ENCODE measurements around the gene ZNF474.

ZNF474 gene

DNA sequence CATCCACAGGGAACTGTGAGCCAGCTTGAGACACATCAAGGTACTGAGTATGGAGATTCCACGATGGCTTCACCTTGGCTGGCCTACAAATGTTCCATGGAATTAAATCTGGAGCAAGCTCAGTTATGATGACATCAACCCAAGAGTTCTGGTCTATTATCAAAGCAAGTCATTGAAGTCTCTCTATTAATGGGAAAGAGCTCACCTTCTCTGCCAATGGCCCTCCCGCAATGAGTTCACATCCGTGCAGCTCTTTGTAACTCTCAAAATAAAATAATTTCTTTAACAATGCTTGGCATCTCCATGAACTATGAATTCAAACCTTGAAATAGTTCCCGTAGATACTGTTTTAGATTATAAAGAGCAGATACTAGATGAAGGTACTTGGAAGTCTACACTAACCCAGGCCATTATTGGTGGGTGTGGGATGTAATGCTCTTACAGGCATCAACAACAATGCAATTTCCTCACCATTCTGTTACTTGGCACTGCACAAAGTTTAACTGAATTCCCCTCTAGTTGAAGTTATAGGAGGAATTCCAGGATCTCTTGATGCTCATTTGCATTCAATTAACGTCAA, 55.4 kb downstream of the ZNF474 start:
- H3K4me3 ChIP-seq (ENCODE audit: low read depth, low read length): no peak overlapping the region
- TF ChIP-seq, protein P1, sequence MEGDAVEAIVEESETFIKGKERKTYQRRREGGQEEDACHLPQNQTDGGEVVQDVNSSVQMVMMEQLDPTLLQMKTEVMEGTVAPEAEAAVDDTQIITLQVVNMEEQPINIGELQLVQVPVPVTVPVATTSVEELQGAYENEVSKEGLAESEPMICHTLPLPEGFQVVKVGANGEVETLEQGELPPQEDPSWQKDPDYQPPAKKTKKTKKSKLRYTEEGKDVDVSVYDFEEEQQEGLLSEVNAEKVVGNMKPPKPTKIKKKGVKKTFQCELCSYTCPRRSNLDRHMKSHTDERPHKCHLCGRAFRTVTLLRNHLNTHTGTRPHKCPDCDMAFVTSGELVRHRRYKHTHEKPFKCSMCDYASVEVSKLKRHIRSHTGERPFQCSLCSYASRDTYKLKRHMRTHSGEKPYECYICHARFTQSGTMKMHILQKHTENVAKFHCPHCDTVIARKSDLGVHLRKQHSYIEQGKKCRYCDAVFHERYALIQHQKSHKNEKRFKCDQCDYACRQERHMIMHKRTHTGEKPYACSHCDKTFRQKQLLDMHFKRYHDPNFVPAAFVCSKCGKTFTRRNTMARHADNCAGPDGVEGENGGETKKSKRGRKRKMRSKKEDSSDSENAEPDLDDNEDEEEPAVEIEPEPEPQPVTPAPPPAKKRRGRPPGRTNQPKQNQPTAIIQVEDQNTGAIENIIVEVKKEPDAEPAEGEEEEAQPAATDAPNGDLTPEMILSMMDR (IDR thresholded peaks at IDR 0.05; ENCODE audit: borderline replicate concordance, insufficient read depth, low read depth, low read length): no peak

DNA sequence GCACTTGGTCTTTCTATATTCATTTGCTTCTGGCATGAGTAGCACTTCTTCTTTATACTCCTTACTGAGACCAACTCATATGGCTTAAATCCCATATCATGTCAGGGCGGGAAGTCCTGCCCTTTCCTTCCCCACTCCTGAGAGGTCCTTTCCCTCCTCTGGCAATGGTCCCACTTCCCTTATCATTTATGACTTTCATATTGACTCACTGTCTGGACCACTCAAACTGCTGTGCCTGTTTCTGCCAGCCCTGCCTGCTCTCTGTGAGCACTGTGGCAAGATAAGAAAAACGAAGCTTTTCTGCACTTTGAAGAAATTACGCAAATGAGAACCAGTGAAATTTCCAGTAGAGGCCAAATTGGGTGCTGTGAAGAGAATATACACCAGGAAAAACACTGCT, 58.1 kb downstream of the ZNF474 start:
- no peak overlapping the region for H3K4me3 ChIP-seq (ENCODE audit: low read depth, low read length)
- TF ChIP-seq, protein P1 (IDR thresholded peaks at IDR 0.05; ENCODE audit: borderline replicate concordance, insufficient read depth, low read depth, low read length): no peak

DNA sequence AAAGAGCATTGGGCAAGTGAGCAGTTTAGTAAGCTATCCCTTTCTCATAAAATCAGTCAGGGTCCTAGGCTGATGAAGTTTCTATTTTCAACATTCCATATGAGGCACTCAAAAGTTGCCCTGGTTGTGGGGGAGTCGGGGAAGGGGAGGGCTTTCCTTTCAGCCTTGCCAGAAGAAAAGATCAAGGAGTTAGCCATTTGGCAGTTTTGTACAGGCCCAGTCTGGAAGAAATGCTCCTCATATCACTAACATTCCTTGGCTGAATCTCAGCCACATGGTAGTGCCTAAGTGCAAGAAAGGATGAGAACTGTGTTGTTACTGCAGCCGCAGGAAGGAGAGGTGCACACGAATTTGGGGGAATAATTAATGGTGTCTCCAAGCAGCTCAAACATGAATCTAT, 60.8 kb downstream of the ZNF474 start:
- no peak overlapping the region for H3K4me3 ChIP-seq (ENCODE audit: low read depth, low read length)
- TF ChIP-seq, protein P1 (IDR thresholded peaks at IDR 0.05; ENCODE audit: borderline replicate concordance, insufficient read depth, low read depth, low read length): no peak

- no peak overlapping the region for H3K4me3 ChIP-seq (ENCODE audit: low read depth, low read length)
- TF ChIP-seq, protein P1 (IDR thresholded peaks at IDR 0.05; ENCODE audit: borderline replicate concordance, insufficient read depth, low read depth, low read length): peak; percentile 49; the same call in 1 of the 2 replicates
Observed at GRCh38 chr5:122192497-122193496, 63.5 kb downstream of the ZNF474 start.

DNA sequence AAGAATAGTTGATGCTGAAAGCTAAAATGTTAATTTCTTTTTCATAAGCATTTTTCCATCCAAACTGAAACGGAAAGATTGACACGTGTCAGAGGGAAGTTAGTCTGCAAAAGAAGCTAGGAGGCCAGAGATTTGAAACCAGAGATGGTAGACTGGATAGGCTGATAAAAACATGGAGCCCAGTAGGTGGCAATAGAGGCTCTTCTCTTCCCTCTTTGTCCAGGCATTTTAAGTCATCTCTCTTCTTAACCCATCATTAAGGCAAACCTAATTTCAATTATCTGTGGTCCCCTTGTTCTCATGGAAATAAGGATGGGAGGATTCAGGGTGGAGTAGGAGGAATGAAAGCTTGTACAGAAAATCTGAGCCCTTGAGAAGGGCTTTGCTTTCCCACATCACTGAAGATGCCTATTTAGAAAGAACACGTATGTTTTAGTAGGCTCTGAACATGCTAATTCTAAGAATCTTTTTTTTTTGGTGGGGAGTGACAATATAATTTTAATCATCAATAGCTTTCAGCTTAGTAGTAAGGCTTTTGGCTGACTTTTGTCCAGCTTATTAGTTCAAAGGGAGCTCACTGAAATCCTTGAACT, 66.6 kb downstream of the ZNF474 start:
- TF ChIP-seq, protein P1 (IDR thresholded peaks at IDR 0.05; ENCODE audit: borderline replicate concordance, insufficient read depth, low read depth, low read length): peak; percentile 31; the same call in 1 of the 2 replicates

GRCh38 chr5:122199146-122199545, 69.8 kb downstream of the ZNF474 start:
- TF ChIP-seq, protein P1 (IDR thresholded peaks at IDR 0.05; ENCODE audit: borderline replicate concordance, insufficient read depth, low read depth, low read length): no peak
- H3K4me3 ChIP-seq (ENCODE audit: low read depth, low read length): no peak overlapping the region

More for the DNA sequence above, 66.6 kb downstream of the ZNF474 start:
- H3K4me3 ChIP-seq (ENCODE audit: low read depth, low read length): no peak overlapping the region

Measured in GM12875 (cell line).